ENCODE data around the gene TMEM109. TPM values are rescaled to one million over a fixed set of nuclear protein-coding genes. Genes with fewer than 3 reads are reported as not detected.

TMEM109 gene
- total RNA-seq, 1 donor from 2014 or later, result 117 TPM

GRCh38 chr11:60933416-60934123 lies 19.6 kb downstream of the TMEM109 start:
- ATAC-seq (ENCODE audit: low read depth) (no peak), DNase-seq (no peak)
- Mint-ChIP-seq H3K36me3 (ENCODE audit: low read depth) (peaks cover 18% of the 10 kb centered on the region), H3K9me3 (no peaks in the 10 kb centered on the region), H3K4me1 (peaks cover 48% of the 10 kb centered on the region), H3K4me3 (no peak overlapping the region), H3K27me3 (no peaks in the 10 kb centered on the region), H3K27ac (peak overlapping the region; percentile 89)
- POLR2A ChIA-PET, result interaction anchor here (1.0 to 10.8 kb wide), 5 partner anchors 9 to 37 kb away, joined by 3 to 191 read pairs (median 12); partner anchors contain the start of genes CD6, SLC15A3 and TMEM109
- CTCF ChIA-PET, result interaction anchor here (2.2 to 3.5 kb wide), 2 partner anchors 18 kb away, joined by 8 to 33 read pairs; no protein-coding TSS in a partner anchor
- no peak for TF ChIP-seq CTCF (IDR thresholded peaks at IDR 0.05)
- intact Hi-C loops (cut with micrococcal nuclease), result loop anchor here (2.0 kb wide), 1 partner anchor 137 kb away; no protein-coding TSS in a partner anchor

- CTCF ChIA-PET, result interaction anchor here (2.2 kb wide), 1 partner anchor 19 kb away, joined by 8 read pairs; no protein-coding TSS in a partner anchor
- Mint-ChIP-seq H3K4me3 (no peak overlapping the region), H3K27me3 (no peaks in the 10 kb centered on the region), H3K36me3 (ENCODE audit: low read depth) (peaks cover 25% of the 10 kb centered on the region), H3K4me1 (peaks cover 48% of the 10 kb centered on the region), H3K9me3 (no peaks in the 10 kb centered on the region), H3K27ac (peak overlapping the region; percentile 72)
- DNase-seq, result no peak
- ATAC-seq (ENCODE audit: low read depth), result no peak
- POLR2A ChIA-PET, result interaction anchor here (1.0 to 10.8 kb wide), 6 partner anchors 8 to 427 kb away, joined by 3 to 191 read pairs (median 8); partner anchors contain the start of genes CD6, SLC15A3 and TMEM109
- intact Hi-C loops (cut with micrococcal nuclease), result no loop called here
- TF ChIP-seq CTCF (IDR thresholded peaks at IDR 0.05), result no peak
Observed at GRCh38 chr11:60934124-60934789, 20.3 kb downstream of the TMEM109 start.

GRCh38 chr11:60934790-60935605 lies 21.0 kb downstream of the TMEM109 start:
- Mint-ChIP-seq H3K4me3 (no peak overlapping the region), H3K9me3 (no peaks in the 10 kb centered on the region)
- CTCF ChIA-PET, result interaction anchor here (2.2 kb wide), 1 partner anchor 20 kb away, joined by 8 read pairs; no protein-coding TSS in a partner anchor

GRCh38 chr11:60935676-60936442 lies 21.9 kb downstream of the TMEM109 start:
- DNase-seq (no peak), ATAC-seq (ENCODE audit: low read depth) (no peak)
- Mint-ChIP-seq H3K4me1 (peaks cover 35% of the 10 kb centered on the region), H3K9me3 (no peaks in the 10 kb centered on the region), H3K4me3 (no peak overlapping the region), H3K27ac (peak overlapping the region; percentile 57), H3K36me3 (ENCODE audit: low read depth) (peaks cover 39% of the 10 kb centered on the region), H3K27me3 (no peaks in the 10 kb centered on the region)
- intact Hi-C loops (cut with micrococcal nuclease), result no loop called here
- CTCF ChIA-PET, result interaction anchor here (2.2 kb wide), 1 partner anchor 20 kb away, joined by 8 read pairs; no protein-coding TSS in a partner anchor
- no peak for TF ChIP-seq CTCF (IDR thresholded peaks at IDR 0.05)
- POLR2A ChIA-PET, result interaction anchor here (1.2 to 10.8 kb wide), 6 partner anchors 10 to 204 kb away, joined by 3 to 191 read pairs (median 6); partner anchors contain the start of genes SLC15A3 and TMEM109

More at GRCh38 chr11:60934790-60935605, 21.0 kb downstream of the TMEM109 start:
- Mint-ChIP-seq H3K27ac (peak overlapping the region; percentile 70), H3K4me1 (peaks cover 42% of the 10 kb centered on the region), H3K27me3 (no peaks in the 10 kb centered on the region), H3K36me3 (ENCODE audit: low read depth) (peaks cover 31% of the 10 kb centered on the region)
- no peak for ATAC-seq (ENCODE audit: low read depth)
- DNase-seq, result no peak
- POLR2A ChIA-PET, result interaction anchor here (1.0 to 10.8 kb wide), 4 partner anchors 17 to 426 kb away, joined by 3 to 191 read pairs (median 32); partner anchors contain the start of genes CD6, SLC15A3 and TMEM109
- TF ChIP-seq CTCF (IDR thresholded peaks at IDR 0.05), result no peak
- intact Hi-C loops (cut with micrococcal nuclease), result no loop called here
